ENCODE data around the gene TMEM168.

TMEM168 gene

DNA sequence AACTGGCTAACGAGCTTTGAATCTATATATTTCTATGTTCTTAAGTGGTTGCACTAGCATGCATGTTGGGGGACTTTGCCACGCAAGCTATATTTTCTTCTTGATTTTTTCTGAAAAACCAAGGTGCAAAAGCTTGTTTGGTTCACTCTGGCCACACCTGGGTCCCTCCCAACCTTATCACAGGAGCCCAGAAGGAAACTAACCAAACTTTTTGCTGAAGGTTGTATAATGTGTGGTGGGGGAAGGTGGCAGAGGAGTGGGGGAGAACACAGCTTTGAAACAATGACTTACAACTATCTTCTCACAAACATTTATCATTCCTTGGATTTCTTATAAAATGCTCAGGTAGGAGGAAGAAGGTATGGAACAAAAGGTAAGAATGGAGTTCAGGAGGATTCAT lies 75.3 kb downstream of the TMEM168 start:
- no peak for DNase-seq
